ENCODE measurements around the gene FBXO17. TPM values are rescaled to one million over a fixed set of nuclear protein-coding genes. Genes with fewer than 3 reads are reported as not detected.

Gene FBXO17
- total and polyA plus RNA-seq, 2 of the 13 experiments (the other 11 are each of a cell fraction or from before 2014, with no cell fraction given) = 22.1 to 58.7 TPM

GRCh38 chr19:38911388-38912001 lies 64.0 kb downstream of the FBXO17 start (continued):
- TF ChIP-seq ZNF609 (CRISPR knock-in tag; IDR thresholded peaks at IDR 0.05; ENCODE audit: borderline replicate concordance) (no peak), ZSCAN9 (CRISPR knock-in tag; IDR thresholded peaks at IDR 0.05; ENCODE audit: borderline replicate concordance) (no peak)

- no peak overlapping the region for H3K27ac ChIP-seq (ENCODE audit: extremely low read length, insufficient read depth, low read length)
- CTCF ChIA-PET (ENCODE audit: low intra/inter-chr PET ratio, low total read pairs) = no interaction called here
- in situ Hi-C loops (cut with HindIII; ENCODE audit: extremely low pct_ligation_motif_present, low pct_unique_long_range_greater_than_20kb) = loop anchor here (25.0 kb wide), 1 partner anchor 173 kb away; the partner anchor contains the start of gene CAPN12
- no peak for TF ChIP-seq ZUFSP (CRISPR knock-in tag; IDR thresholded peaks at IDR 0.05; ENCODE audit: borderline replicate concordance)
- no peak for TF ChIP-seq ZBTB39 (CRISPR knock-in tag; IDR thresholded peaks at IDR 0.05)
- no peak for TF ChIP-seq ZNF776 (CRISPR knock-in tag; IDR thresholded peaks at IDR 0.05)
- no peak for TF ChIP-seq FOXJ3 (CRISPR knock-in tag; IDR thresholded peaks at IDR 0.05; ENCODE audit: borderline replicate concordance)
- TF ChIP-seq NCOA5 (CRISPR knock-in tag; IDR thresholded peaks at IDR 0.05) = no peak
- TF ChIP-seq ZNF557 (CRISPR knock-in tag; IDR thresholded peaks at IDR 0.05) = no peak
- no peak for TF ChIP-seq ZNF260 (CRISPR knock-in tag; IDR thresholded peaks at IDR 0.05; ENCODE audit: borderline replicate concordance, low read depth)
- no peak for TF ChIP-seq REXO4 (CRISPR knock-in tag; IDR thresholded peaks at IDR 0.05; ENCODE audit: borderline replicate concordance)
- TF ChIP-seq ADNP (CRISPR knock-in tag; IDR thresholded peaks at IDR 0.05) = no peak
- no peak for TF ChIP-seq ZNF580 (CRISPR knock-in tag; IDR thresholded peaks at IDR 0.05; ENCODE audit: borderline replicate concordance, low read depth)
- no peak for TF ChIP-seq ZNF577 (CRISPR knock-in tag; IDR thresholded peaks at IDR 0.05; ENCODE audit: borderline replicate concordance, low read depth)
Measured at GRCh38 chr19:38910488-38910887, 65.1 kb downstream of the FBXO17 start.

More at GRCh38 chr19:38910488-38910887, 65.1 kb downstream of the FBXO17 start:
- FAIRE-seq (no peak), ATAC-seq (no peak; the same call in 2 of the 3 replicates), DNase-seq (ENCODE audit: low spot score) (no peak)
- H3K79me2 ChIP-seq (ENCODE audit: insufficient read depth, low read length) = no peaks in the 10 kb centered on the region
- no peaks in the 10 kb centered on the region for H4K20me1 ChIP-seq (ENCODE audit: insufficient read depth, low read length)
- POLR2A ChIA-PET = no interaction called here
- no peak overlapping the region for H3K4me2 ChIP-seq (ENCODE audit: low read depth, low read length)
- H3K36me3 ChIP-seq (replicated peaks in 1 of 2; ENCODE audit: control insufficient read depth in 1 of 2, insufficient read depth in 2 of 2, low read length in 2 of 2) = peaks cover under 1 to 3% of the 10 kb centered on the region in 2 experiments; a peak in 2 of 5 replicates
- H3K4me1 ChIP-seq (ENCODE audit: insufficient read depth, low read length) = no peaks in the 10 kb centered on the region
- no TSS peak for BruUV-seq (replicated peaks)
- no peaks in the 10 kb centered on the region for H3K27me3 ChIP-seq (ENCODE audit: control insufficient read depth in 1 of 2, insufficient read depth in 2 of 2, low read length in 2 of 2)
- 87% methylated on average over 12 of the region's 12 CpGs for WGBS (ENCODE audit: low lambda C conversion rate)
- no peak overlapping the region for H3K9ac ChIP-seq (ENCODE audit: insufficient read depth, low read depth, low read length)
- no peak overlapping the region for H2AFZ ChIP-seq (ENCODE audit: low read length)
- no peak overlapping the region for H3K4me3 ChIP-seq (replicated peaks in 1 of 3; ENCODE audit: insufficient read depth in 1 of 3, low read depth in 2 of 3, low read length in 3 of 3)
- intact Hi-C loops (cut with micrococcal nuclease; ENCODE audit: unreplicated experiment) = no loop called here
- H3K9me3 ChIP-seq (ENCODE audit: low read length) = no peaks in the 10 kb centered on the region
